Vagina (tissue), 2 donors: ENCODE data around the gene ESRRG.
"Not testable (repeated sequence)": the region's sequence is repeated elsewhere in the genome, so short reads cannot be mapped to it uniquely, and the experiment has no call there.

Source experiments
- CTCF ChIP-seq, 3 experiments: fragments of 450-650 bp in 2 of 3; fragments of 200-600 bp in 1 of 3; sonication (generic) in 1 of 3; IDR thresholded peaks; one replicate each; pipeline ENCODE4 v1.5.1; 2017 to 2019; ENCODE audit warnings: antibody characterized with exemption in 3 of 3, mild to moderate bottlenecking in 2 of 3, moderate library complexity in 2 of 3
- POLR2A ChIP-seq, 2 donors: fragments of 450-650 bp; IDR thresholded peaks; one replicate each; pipeline ENCODE4 v1.6.1; 2017; ENCODE audit warnings: antibody characterized with exemption in 2 of 2, mild to moderate bottlenecking in 2 of 2, moderate library complexity in 2 of 2

- not testable (repeated sequence) for TF ChIP-seq CTCF, POLR2A (IDR thresholded peaks at IDR 0.05)
Measured at GRCh38 chr1:216704065-216704464, 19.2 kb downstream of the ESRRG start.
